Panc1 (cell line): ENCODE measurements around the gene SUSD6. TPM values are rescaled to one million over a fixed set of nuclear protein-coding genes. Genes with fewer than 3 reads are reported as not detected.

ENCODE experiments used
- ATAC-seq: fragments of 200-7000 bp; cut with Tn5 transposase; 2 replicates; pipeline ENCODE4 v1.9.1; 2020; ENCODE audit warnings: mild to moderate bottlenecking, moderate library complexity
- BruUV-seq: library from RNA; stranded (reverse); fragments of 400-500 nt; replicated peaks from 2 replicates; lab custom pipeline; 2021; lab: Mats Ljungman, UMichigan
- CTCF ChIA-PET: fragments of 300-600 bp; sonication (Branson Sonifier 250); formaldehyde crosslinking; loops from one replicate; lab custom pipeline; 2022; ENCODE audit warnings: antibody characterized with exemption; lab: Charles Lee
- POLR2A ChIA-PET: fragments of 300-600 bp; sonication (Branson Sonifier 250); formaldehyde crosslinking; loops from one replicate; lab custom pipeline; 2022; ENCODE audit warnings: antibody characterized with exemption; lab: Charles Lee
- DNase-seq: peaks from one replicate; pipeline ENCODE4 v3.0.0-alpha.2; 2010; ENCODE audit warnings: low read depth, low spot score
- H3K27ac ChIP-seq: 2 replicates; pipeline ENCODE4 v1.5.1; 2011; ENCODE audit warnings: mild to moderate bottlenecking, low read length, inconsistent platforms
- H3K27me3 ChIP-seq: fragments of 200-500 bp; sonication (Bioruptor generic); 2 replicates; pipeline ENCODE4 v1.6.0; 2014; ENCODE audit warnings: low read length, inconsistent platforms; ENCODE audit not compliant: control insufficient read depth, insufficient read depth
- H3K36me3 ChIP-seq: fragments of 200-500 bp; sonication (Bioruptor generic); 2 replicates; pipeline ENCODE4 v1.5.1; 2014; ENCODE audit warnings: inconsistent platforms, mild to moderate bottlenecking, low read length, moderate library complexity; ENCODE audit not compliant: control insufficient read depth, insufficient read depth
- H3K4me1 ChIP-seq: 2 replicates; pipeline ENCODE4 v1.5.1; 2011; ENCODE audit warnings: inconsistent platforms, mild to moderate bottlenecking, low read length, moderate library complexity; ENCODE audit not compliant: control insufficient read depth, insufficient read depth
- H3K4me3 ChIP-seq, 2 experiments: 2 replicates each; pipeline ENCODE4 v1.5.1; 2011 to 2012; ENCODE audit warnings: low read depth in 2 of 2, low read length in 2 of 2, mild to moderate bottlenecking in 2 of 2, inconsistent platforms in 1 of 2, moderate library complexity in 1 of 2
- H3K9me3 ChIP-seq: fragments of 200-500 bp; sonication (Bioruptor generic); 2 replicates; pipeline ENCODE4 v1.5.1; 2014; ENCODE audit warnings: low read depth, mild to moderate bottlenecking, inconsistent platforms, low read length, moderate library complexity; ENCODE audit not compliant: control insufficient read depth, insufficient read depth
- CTCF ChIP-seq: fragments of 450-650 bp; IDR thresholded peaks from 2 replicates; pipeline ENCODE4 v1.5.1; 2017; ENCODE audit warnings: mild to moderate bottlenecking
- POLR2AphosphoS5 ChIP-seq: IDR thresholded peaks from 2 replicates; pipeline ENCODE4 v1.6.1; 2012; ENCODE audit warnings: mild to moderate bottlenecking, low read depth, low read length, moderate library complexity
- REST ChIP-seq, 2 experiments: IDR thresholded peaks; 2 replicates each; pipeline ENCODE4 v1.6.1; 2011 to 2012; ENCODE audit warnings: low read depth in 2 of 2, control low read depth in 1 of 2, low read length in 1 of 2, mild to moderate bottlenecking in 1 of 2, moderate library complexity in 1 of 2; ENCODE audit not compliant: insufficient read depth in 1 of 2
- SIN3A ChIP-seq: IDR thresholded peaks from 2 replicates; pipeline ENCODE4 v1.6.1; 2012; ENCODE audit warnings: low read depth, mild to moderate bottlenecking, low read length, moderate library complexity, borderline replicate concordance; ENCODE audit not compliant: insufficient read depth
- TCF7L2 ChIP-seq: IDR thresholded peaks from 2 replicates; pipeline ENCODE4 v1.6.1; 2011; ENCODE audit warnings: mild to moderate bottlenecking, low read depth, low read length, inconsistent platforms
- in situ Hi-C: cut with HindIII; loops from 2 replicates; pipeline ENCODE4 v1.10.0; 2016; ENCODE audit warnings: low sequenced_read_pairs, low pct_unique_long_range_greater_than_20kb
- intact Hi-C: fragments of 100-400 bp; cut with micrococcal nuclease; formaldehyde crosslinking; loops from one replicate; pipeline ENCODE4 v1.10.0; 2022; ENCODE audit not compliant: unreplicated experiment
- total RNA-seq: library from RNA; stranded (reverse); gene quantifications from one replicate; pipeline ENCODE4 v1.2.1, GENCODE V29; 2021; ENCODE audit not compliant: unreplicated experiment

The SUSD6 gene
- total RNA-seq, 1 experiment from 2014 or later = 10.9 TPM

- POLR2A ChIA-PET = no interaction called here
- no peaks in the 10 kb centered on the region for H3K4me1 ChIP-seq
- H3K4me3 ChIP-seq = no peak overlapping the region
- TF ChIP-seq CTCF = no peak
- no peak for TF ChIP-seq SIN3A
- TF ChIP-seq TCF7L2 = no peak
- TF ChIP-seq REST (IDR thresholded peaks at IDR 0.05; ENCODE audit: insufficient read depth in 1 of 2, low read depth in 2 of 2, low read length in 1 of 2) = no peak
- no peak for TF ChIP-seq POLR2AphosphoS5
- BruUV-seq = no TSS peak
- H3K27me3 ChIP-seq = no peaks in the 10 kb centered on the region
- ATAC-seq (no peak), DNase-seq (no peak)
- intact Hi-C loops (no loop called here), in situ Hi-C loops (no loop called here)
- CTCF ChIA-PET = no interaction called here
- no peaks in the 10 kb centered on the region for H3K36me3 ChIP-seq
- no peak overlapping the region for H3K27ac ChIP-seq
- no peaks in the 10 kb centered on the region for H3K9me3 ChIP-seq
Observed at GRCh38 chr14:69755784-69756183, 144.4 kb downstream of the SUSD6 start.

DNA sequence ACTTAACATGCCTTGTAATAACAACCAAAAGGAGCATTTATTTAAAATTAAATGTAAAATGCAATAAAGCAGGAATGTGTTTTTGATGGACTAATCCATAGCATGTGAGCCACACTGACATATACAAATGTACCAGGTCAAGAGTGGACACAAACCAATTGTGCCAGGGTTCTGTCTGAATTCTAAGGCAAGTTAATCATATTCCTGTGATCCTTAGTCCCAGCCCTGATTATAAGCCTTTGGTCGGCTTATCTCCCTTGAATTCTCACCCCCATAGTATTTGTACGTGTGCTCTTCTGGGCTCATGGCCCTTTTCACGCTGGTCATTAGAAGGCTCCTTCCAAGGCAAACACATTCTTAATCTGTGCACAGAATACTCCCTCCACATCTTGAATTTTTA lies 144.9 kb downstream of the SUSD6 start:
- TF ChIP-seq REST (IDR thresholded peaks at IDR 0.05; ENCODE audit: insufficient read depth in 1 of 2, low read depth in 2 of 2, low read length in 1 of 2) = no peak
- ATAC-seq (no peak), DNase-seq (no peak)
- Histone ChIP-seq H3K4me3 (no peak overlapping the region), H3K36me3 (no peaks in the 10 kb centered on the region), H3K27ac (no peak overlapping the region), H3K4me1 (no peaks in the 10 kb centered on the region), H3K9me3 (no peaks in the 10 kb centered on the region), H3K27me3 (no peaks in the 10 kb centered on the region)
- intact Hi-C loops (no loop called here), in situ Hi-C loops (no loop called here)
- no TSS peak for BruUV-seq
- CTCF ChIA-PET = no interaction called here
- POLR2A ChIA-PET = no interaction called here
